Calu3 (cell line): Measurements from ENCODE around the gene ADAM17. TPM values are rescaled to one million over a fixed set of nuclear protein-coding genes. Genes with fewer than 3 reads are reported as not detected.

Source experiments
- BruUV-seq: library from RNA; stranded (reverse); fragments of 400-500 nt; replicated peaks from 2 replicates; lab custom pipeline; 2021; lab: Mats Ljungman, UMichigan
- CTCF ChIA-PET: fragments of 300-600 bp; sonication (Branson Sonifier 250); formaldehyde crosslinking; loops from one replicate; lab custom pipeline; 2022; ENCODE audit warnings: antibody characterized with exemption; lab: Charles Lee
- DNase-seq: peaks from one replicate; pipeline ENCODE4 v3.0.0; 2022
- H3K27ac Mint-ChIP-seq: one replicate; pipeline ENCODE4 v1.8.0; 2022; ENCODE audit warnings: mixed read lengths; ENCODE audit not compliant: unreplicated experiment
- H3K27me3 Mint-ChIP-seq: one replicate; pipeline ENCODE4 v1.8.0; 2022; ENCODE audit warnings: mixed read lengths; ENCODE audit not compliant: unreplicated experiment
- H3K36me3 Mint-ChIP-seq: one replicate; pipeline ENCODE4 v1.8.0; 2022; ENCODE audit warnings: mild to moderate bottlenecking, moderate library complexity, mixed read lengths; ENCODE audit not compliant: insufficient read depth, unreplicated experiment
- H3K4me1 Mint-ChIP-seq: one replicate; pipeline ENCODE4 v1.8.0; 2022; ENCODE audit warnings: mild to moderate bottlenecking, low read depth, mixed read lengths; ENCODE audit not compliant: unreplicated experiment
- H3K4me3 Mint-ChIP-seq: one replicate; pipeline ENCODE4 v1.8.0; 2022; ENCODE audit warnings: mild to moderate bottlenecking, low read depth, moderate library complexity, mixed read lengths; ENCODE audit not compliant: unreplicated experiment
- H3K9me3 Mint-ChIP-seq: one replicate; pipeline ENCODE4 v1.8.0; 2022; ENCODE audit warnings: low read depth, mixed read lengths; ENCODE audit not compliant: unreplicated experiment
- intact Hi-C: fragments of 100-400 bp; cut with micrococcal nuclease; formaldehyde crosslinking; loops from one replicate; pipeline ENCODE4 v1.10.0; 2022; ENCODE audit not compliant: unreplicated experiment
- total RNA-seq: library from RNA; stranded (reverse); gene quantifications from 2 replicates; pipeline ENCODE4 v1.2.3, GENCODE V29; 2022
- TF ChIP-seq, protein P1 (sequence below): fragments of 200-600 bp; IDR thresholded peaks from one replicate; pipeline ENCODE4 v1.8.0; 2022; ENCODE audit warnings: antibody characterized with exemption; ENCODE audit not compliant: unreplicated experiment

Gene ADAM17
- total RNA-seq, 1 experiment from 2014 or later = 54.2 TPM

DNA sequence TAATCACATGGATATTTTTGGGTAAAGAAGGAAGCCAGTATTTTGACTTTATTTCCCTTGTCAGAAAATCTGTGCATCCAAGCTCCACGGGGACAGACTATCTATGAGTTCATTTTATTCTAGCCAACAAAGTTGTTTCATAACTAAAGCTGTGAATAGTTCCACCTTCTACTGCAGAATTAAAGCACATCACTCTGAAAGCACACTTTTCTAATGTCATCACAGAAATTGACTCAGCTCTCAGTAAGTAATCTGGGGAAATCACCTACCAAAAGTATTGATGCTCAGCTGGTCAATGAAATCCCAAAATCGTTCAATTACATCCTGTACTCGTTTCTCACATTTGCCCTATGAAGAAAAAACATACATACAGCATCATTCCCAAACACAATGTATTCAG is 62.2 kb downstream of the ADAM17 start:
- H3K9me3 Mint-ChIP-seq = no peaks in the 10 kb centered on the region
- intact Hi-C loops = no loop called here
- H3K4me3 Mint-ChIP-seq = no peak overlapping the region
- BruUV-seq = no TSS peak
- H3K27me3 Mint-ChIP-seq = no peaks in the 10 kb centered on the region
- CTCF ChIA-PET = no interaction called here
- H3K36me3 Mint-ChIP-seq = peaks cover 49% of the 10 kb centered on the region
- DNase-seq = no peak
- no peaks in the 10 kb centered on the region for H3K4me1 Mint-ChIP-seq
- TF ChIP-seq, protein P1, sequence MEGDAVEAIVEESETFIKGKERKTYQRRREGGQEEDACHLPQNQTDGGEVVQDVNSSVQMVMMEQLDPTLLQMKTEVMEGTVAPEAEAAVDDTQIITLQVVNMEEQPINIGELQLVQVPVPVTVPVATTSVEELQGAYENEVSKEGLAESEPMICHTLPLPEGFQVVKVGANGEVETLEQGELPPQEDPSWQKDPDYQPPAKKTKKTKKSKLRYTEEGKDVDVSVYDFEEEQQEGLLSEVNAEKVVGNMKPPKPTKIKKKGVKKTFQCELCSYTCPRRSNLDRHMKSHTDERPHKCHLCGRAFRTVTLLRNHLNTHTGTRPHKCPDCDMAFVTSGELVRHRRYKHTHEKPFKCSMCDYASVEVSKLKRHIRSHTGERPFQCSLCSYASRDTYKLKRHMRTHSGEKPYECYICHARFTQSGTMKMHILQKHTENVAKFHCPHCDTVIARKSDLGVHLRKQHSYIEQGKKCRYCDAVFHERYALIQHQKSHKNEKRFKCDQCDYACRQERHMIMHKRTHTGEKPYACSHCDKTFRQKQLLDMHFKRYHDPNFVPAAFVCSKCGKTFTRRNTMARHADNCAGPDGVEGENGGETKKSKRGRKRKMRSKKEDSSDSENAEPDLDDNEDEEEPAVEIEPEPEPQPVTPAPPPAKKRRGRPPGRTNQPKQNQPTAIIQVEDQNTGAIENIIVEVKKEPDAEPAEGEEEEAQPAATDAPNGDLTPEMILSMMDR = no peak
- H3K27ac Mint-ChIP-seq = no peak overlapping the region

DNA sequence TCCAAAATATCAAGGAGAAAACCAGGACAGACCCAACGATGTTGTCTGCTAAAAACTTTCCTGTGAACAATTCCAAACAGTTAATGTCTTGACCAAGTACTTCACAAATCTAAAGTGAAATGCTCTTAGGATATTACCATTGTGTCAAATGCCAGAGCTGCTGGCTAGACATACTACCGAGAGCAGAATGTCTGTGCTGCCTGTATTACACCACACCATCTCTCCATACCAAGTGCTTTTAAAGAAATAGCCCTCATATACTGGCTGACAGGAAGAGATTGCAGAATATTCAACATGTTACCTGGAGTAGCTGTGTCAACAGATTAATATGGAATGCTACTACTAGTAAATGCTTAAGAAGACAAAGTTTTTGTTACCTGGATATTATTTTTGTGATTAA is 62.7 kb downstream of the ADAM17 start:
- no peak overlapping the region for H3K4me3 Mint-ChIP-seq
- TF ChIP-seq, protein P1 = no peak
- H3K27me3 Mint-ChIP-seq = no peaks in the 10 kb centered on the region
- no peaks in the 10 kb centered on the region for H3K4me1 Mint-ChIP-seq
- intact Hi-C loops = no loop called here
- no TSS peak for BruUV-seq
- no peak for DNase-seq
- peaks cover 47% of the 10 kb centered on the region for H3K36me3 Mint-ChIP-seq
- no peaks in the 10 kb centered on the region for H3K9me3 Mint-ChIP-seq
- no peak overlapping the region for H3K27ac Mint-ChIP-seq
- CTCF ChIA-PET = no interaction called here

DNA sequence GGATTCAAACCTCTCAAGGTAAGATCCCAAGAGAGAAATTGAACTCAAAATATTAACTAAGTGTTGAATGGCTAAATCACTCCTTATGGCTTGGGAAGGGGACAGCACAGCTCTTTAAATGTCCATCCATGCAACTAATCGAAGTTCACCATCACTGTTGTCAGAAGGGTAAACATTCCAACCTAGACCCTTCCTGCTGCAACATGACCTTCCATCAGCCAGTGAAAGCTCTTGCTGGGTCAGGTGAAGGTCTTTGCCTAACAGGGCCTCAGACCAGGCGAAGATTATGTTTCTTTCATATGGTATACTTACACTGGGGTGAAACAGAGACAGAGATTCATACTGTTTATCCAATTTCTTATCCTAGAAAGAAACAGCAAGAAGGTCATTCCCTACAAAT is 64.8 kb downstream of the ADAM17 start:
- DNase-seq = no peak
- Mint-ChIP-seq H3K4me1 (no peaks in the 10 kb centered on the region), H3K9me3 (no peaks in the 10 kb centered on the region), H3K4me3 (no peak overlapping the region), H3K36me3 (peaks cover 38% of the 10 kb centered on the region), H3K27me3 (no peaks in the 10 kb centered on the region), H3K27ac (no peak overlapping the region)
- CTCF ChIA-PET = no interaction called here
- no TSS peak for BruUV-seq
- intact Hi-C loops = no loop called here
- TF ChIP-seq, protein P1 = no peak

- Mint-ChIP-seq H3K36me3 (peaks cover 51% of the 10 kb centered on the region), H3K27me3 (no peaks in the 10 kb centered on the region), H3K4me1 (no peaks in the 10 kb centered on the region), H3K9me3 (no peaks in the 10 kb centered on the region), H3K27ac (no peak overlapping the region), H3K4me3 (no peak overlapping the region)
- TF ChIP-seq, protein P1 = no peak
- intact Hi-C loops = no loop called here
- no TSS peak for BruUV-seq
- CTCF ChIA-PET = no interaction called here
- DNase-seq = no peak
Observed at GRCh38 chr2:9488583-9489547, 66.8 kb downstream of the ADAM17 start.
